ENCODE data around the gene COL4A4. TPM values are rescaled to one million over a fixed set of nuclear protein-coding genes. Genes with fewer than 3 reads are reported as not detected.

Gene COL4A4
- total and polyA plus RNA-seq, 2 donors = 0.90 to 2.3 TPM

DNA sequence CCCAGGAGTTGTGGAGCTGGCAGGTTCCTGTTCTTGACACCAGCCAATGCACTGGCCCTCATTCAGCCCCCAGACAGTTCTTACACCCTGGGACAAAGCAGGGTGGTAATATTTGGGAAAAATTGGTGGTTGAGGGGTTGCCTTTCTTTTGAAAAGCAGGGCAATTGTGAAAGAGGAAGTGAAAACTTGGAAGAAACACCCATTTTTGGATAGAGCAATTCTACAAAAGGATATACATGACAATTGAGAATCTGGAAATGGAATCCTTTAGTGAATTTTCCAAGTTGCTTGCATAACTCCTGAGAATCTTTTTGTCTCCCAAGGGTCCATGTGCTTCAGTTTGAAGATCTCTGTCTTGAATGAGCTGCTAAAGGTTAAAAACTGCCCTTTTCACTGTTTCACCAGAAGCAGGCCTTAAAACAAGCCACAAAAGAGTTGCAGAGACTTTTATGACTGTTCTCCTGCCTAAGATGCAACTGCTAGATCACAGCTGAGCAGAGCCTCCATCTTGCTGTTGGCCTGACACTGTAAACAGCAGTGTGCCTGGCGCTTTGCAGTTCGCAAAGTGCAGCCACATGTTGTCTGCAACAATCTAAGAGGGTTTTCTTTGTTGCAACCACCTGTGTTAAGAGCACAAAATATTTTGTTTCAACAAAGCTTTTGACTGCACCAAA lies 11.8 kb downstream of the COL4A4 start:
- WGBS = 84% methylated on average over 2 of the region's 2 CpGs
- no peak overlapping the region for H3K4me3 ChIP-seq (ENCODE audit: low read depth, low read length)
- H3K27ac ChIP-seq (ENCODE audit: low read depth) = no peak overlapping the region
- no peak for DNase-seq (ENCODE audit: extremely low spot score)
- no peaks in the 10 kb centered on the region for H3K36me3 ChIP-seq (ENCODE audit: insufficient read depth)
- H3K4me1 ChIP-seq (ENCODE audit: insufficient read depth) = no peaks in the 10 kb centered on the region

DNA sequence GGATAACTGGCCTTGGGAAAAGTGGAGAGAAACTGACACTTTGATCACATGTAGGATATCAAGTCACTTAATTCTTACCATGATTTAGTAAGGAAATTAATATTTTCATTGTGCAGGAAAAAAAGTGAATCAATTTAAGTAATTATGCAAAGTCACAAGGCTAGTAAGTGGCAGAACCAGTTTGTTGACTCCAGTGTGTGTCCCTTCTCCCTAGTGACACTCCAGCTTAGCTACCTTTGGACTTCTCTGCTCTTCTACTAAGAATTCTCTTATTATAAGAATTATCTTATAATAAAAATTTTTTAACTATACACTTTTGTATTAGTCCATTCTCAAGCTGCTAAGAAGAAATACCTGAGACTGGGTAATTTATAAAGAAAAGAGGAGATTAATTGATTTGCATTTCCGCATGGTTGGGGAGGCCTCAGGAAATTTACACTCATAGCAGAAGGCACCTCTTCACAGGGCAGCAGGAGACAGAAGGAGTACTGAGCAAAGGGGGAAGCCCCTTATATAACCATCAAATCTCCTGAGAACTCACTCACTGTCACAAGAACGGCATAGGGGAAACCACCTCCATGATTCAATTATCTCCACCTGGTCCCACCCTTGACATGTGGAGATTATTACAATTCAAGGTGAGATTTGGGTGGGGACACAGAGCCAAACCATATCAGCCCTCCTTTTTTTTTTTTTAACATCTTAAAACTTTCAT lies 13.6 kb downstream of the COL4A4 start:
- Histone ChIP-seq H3K36me3 (ENCODE audit: insufficient read depth) (no peaks in the 10 kb centered on the region), H3K27ac (ENCODE audit: low read depth) (no peak overlapping the region), H3K4me1 (ENCODE audit: insufficient read depth) (no peaks in the 10 kb centered on the region), H3K4me3 (ENCODE audit: low read depth, low read length) (no peak overlapping the region)
- 94% methylated on average over 2 of the region's 2 CpGs for WGBS
- no peak for DNase-seq (ENCODE audit: extremely low spot score)

DNA sequence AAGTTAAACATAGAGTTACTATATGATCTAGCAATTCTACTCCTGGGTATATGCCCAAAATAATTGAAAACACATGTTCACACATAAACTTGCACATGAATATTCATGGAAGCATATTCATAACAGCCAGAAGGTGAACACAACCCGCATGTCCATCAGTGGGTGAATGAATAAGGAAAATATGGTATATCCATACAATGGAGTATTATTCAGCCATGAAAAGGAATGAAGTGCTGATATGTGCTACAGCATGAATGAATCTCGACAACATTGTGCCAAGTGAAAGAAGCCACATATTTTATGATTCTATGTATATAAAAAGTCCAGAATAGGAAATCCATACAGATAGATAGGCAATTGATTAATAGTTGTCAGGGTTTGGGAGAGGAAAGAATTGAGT lies 15.9 kb downstream of the COL4A4 start:
- no peaks in the 10 kb centered on the region for H3K4me1 ChIP-seq (ENCODE audit: insufficient read depth)
- H3K27ac ChIP-seq (ENCODE audit: low read depth) = no peak overlapping the region
- no peak overlapping the region for H3K4me3 ChIP-seq (ENCODE audit: low read depth, low read length)
- DNase-seq (ENCODE audit: extremely low spot score) = no peak
- 78% methylated on average over 2 of the region's 2 CpGs for WGBS
- no peaks in the 10 kb centered on the region for H3K36me3 ChIP-seq (ENCODE audit: insufficient read depth)

DNA sequence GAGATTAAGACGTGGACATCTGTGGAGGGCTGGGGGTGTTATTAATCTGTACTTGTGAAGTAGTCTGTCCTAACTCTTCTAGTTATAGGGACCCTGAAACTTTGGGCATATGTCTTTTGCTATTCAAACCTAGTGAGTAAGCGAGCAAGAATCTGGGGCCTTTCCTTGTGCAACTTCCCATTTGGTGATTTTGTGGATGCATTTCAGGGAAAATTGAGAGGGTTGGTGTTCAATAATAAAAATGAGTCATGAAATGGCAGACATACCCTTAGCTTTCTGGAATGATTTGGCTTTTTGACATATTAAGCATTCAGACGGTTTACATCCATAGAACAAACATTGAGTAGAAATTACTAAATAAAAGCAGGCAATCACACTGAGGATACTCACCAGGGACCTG lies 17.0 kb downstream of the COL4A4 start:
- 80% methylated on average over 3 of the region's 3 CpGs for WGBS
- H3K27ac ChIP-seq (ENCODE audit: low read depth) = no peak overlapping the region
- H3K36me3 ChIP-seq (ENCODE audit: insufficient read depth) = no peaks in the 10 kb centered on the region
- DNase-seq (ENCODE audit: extremely low spot score) = no peak
- H3K4me1 ChIP-seq (ENCODE audit: insufficient read depth) = no peaks in the 10 kb centered on the region
- no peak overlapping the region for H3K4me3 ChIP-seq (ENCODE audit: low read depth, low read length)

DNA sequence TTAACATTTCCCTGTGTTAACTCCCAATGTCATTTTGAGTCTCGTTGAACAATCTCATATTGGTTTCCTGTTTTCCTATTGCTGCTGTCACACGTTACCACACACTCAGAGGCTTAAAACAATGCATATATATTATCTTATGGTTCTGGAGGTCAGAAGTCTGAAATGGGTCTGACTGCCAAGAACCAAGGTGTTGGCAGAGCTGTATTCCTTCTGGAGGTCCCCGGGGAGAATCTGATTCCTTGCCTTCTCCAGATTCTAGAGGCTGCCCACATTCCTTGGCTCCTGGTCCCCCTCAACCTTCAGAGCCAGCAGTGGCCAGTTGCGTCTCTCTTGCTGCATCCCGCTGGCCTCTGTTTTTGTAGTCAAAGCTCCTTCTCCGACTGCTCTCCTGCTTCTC lies 17.5 kb downstream of the COL4A4 start:
- WGBS = 79% methylated on average over 6 of the region's 6 CpGs
- H3K4me3 ChIP-seq (ENCODE audit: low read depth, low read length) = no peak overlapping the region

DNA sequence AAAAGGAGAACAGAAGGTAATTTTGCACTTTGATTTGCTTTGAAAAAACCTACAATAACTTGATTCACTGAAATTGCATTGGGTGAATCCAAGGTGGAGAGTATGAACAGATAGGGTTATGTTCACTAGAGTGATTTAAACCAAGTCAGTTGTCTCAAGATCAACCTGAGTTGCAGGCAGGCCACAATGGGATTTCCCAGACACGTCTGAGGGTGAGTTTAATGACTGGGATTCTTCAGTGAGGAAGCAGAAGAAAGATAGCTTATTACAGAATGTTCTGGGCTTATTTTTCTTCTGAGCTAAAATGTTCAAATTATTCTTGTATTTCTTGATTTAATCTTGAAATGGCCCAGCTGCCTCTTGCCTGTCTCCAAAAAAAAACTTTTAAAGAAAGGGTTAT lies 20.1 kb downstream of the COL4A4 start:
- peak; percentile 25 for DNase-seq (ENCODE audit: extremely low spot score)
- no peak overlapping the region for H3K4me3 ChIP-seq (ENCODE audit: low read depth, low read length)
- no peak overlapping the region for H3K27ac ChIP-seq (ENCODE audit: low read depth)
- WGBS = 17% methylated on average over 1 of the region's 1 CpG
- H3K36me3 ChIP-seq (ENCODE audit: insufficient read depth) = no peaks in the 10 kb centered on the region
- H3K4me1 ChIP-seq (ENCODE audit: insufficient read depth) = no peaks in the 10 kb centered on the region

More for the DNA sequence above, 17.5 kb downstream of the COL4A4 start:
- no peaks in the 10 kb centered on the region for H3K36me3 ChIP-seq (ENCODE audit: insufficient read depth)
- no peak for DNase-seq (ENCODE audit: extremely low spot score)
- no peaks in the 10 kb centered on the region for H3K4me1 ChIP-seq (ENCODE audit: insufficient read depth)
- no peak overlapping the region for H3K27ac ChIP-seq (ENCODE audit: low read depth)

DNA sequence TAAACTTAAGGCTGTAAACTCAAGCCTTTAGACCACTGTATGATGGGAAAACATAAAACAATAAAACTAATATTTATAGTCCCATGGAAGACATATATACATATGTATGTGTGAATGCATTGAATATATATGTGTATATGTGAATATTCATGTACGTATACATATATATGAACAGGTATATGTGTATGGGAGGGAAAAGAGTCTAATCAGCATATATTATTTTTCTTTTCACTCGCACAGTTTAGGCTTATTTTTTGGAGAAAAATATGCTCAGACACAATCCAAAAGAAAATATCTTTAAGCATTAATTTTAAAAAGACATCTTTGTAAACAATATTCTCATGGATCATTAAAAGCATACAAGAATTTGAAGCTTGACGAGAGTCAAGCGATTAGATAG lies 22.7 kb downstream of the COL4A4 start:
- 80% methylated on average over 4 of the region's 4 CpGs for WGBS
- DNase-seq (ENCODE audit: extremely low spot score) = no peak
- Histone ChIP-seq H3K36me3 (ENCODE audit: insufficient read depth) (no peaks in the 10 kb centered on the region), H3K4me1 (ENCODE audit: insufficient read depth) (no peaks in the 10 kb centered on the region), H3K27ac (ENCODE audit: low read depth) (no peak overlapping the region), H3K4me3 (ENCODE audit: low read depth, low read length) (no peak overlapping the region)

DNA sequence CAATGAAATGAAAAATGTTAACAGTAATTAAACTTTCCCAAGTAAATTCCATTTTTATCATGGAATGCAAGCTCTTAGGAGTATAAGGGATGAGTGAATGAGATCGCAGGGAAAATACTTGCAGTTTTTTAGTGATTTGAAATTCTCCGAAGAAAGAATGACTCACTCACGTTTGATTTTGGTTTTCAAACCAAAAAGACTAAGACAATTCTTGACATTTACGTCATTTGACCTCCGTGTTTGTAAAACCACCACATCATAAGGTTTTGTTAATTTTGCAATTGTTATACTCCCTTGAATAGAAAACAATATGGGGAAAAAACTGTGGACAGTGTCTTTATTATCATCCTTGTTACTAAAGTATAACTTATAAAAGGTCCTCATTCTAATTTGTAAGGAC lies 29.4 kb downstream of the COL4A4 start:
- H3K27ac ChIP-seq (ENCODE audit: low read depth) = no peak overlapping the region
- no peaks in the 10 kb centered on the region for H3K4me1 ChIP-seq (ENCODE audit: insufficient read depth)
- no peak overlapping the region for H3K4me3 ChIP-seq (ENCODE audit: low read depth, low read length)
- DNase-seq (ENCODE audit: extremely low spot score) = no peak
- 79% methylated on average over 5 of the region's 5 CpGs for WGBS
- H3K36me3 ChIP-seq (ENCODE audit: insufficient read depth) = no peaks in the 10 kb centered on the region

DNA sequence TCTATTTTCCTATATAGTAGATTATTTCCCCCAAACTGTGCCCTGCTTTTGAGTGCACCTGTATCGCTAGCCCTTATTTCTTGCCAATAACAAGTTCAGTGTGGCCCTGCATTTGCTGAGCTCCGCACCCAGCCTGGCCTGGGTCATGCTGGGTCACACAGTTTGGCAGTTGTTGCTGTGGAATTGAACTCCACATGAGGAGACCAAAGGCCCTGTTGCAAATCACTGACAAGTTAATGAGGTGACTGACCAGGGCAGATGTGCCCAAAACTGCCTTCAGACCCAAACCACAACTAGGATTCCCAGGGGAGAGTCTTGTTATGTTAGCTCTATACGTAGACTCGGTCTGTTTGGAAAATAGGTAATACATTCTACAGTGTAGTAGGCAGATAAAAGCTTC lies 31.0 kb downstream of the COL4A4 start:
- 67% methylated on average over 4 of the region's 4 CpGs for WGBS
- no peak for DNase-seq (ENCODE audit: extremely low spot score)
- H3K4me1 ChIP-seq (ENCODE audit: insufficient read depth) = no peaks in the 10 kb centered on the region
- H3K4me3 ChIP-seq (ENCODE audit: low read depth, low read length) = no peak overlapping the region
- no peak overlapping the region for H3K27ac ChIP-seq (ENCODE audit: low read depth)
- no peaks in the 10 kb centered on the region for H3K36me3 ChIP-seq (ENCODE audit: insufficient read depth)

DNA sequence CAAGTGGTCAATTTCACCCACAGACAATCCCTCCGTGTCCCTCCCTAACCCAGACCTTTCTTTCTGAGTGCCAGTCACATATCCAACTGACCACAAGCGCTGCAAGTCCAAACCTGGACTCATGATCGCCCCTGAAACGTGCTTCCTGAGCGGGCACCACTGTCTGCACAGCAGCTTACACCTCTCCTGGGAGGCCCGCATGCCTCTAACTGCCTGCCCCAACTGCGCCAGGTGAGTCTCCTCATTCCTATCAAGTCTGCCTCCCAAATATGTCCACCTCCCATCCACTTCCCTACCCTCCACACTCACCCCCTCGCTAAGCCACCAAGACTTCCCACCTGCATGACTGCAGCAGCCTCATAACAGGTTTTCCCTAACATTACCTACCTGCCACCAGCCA lies 33.4 kb downstream of the COL4A4 start:
- Histone ChIP-seq H3K36me3 (ENCODE audit: insufficient read depth) (no peaks in the 10 kb centered on the region), H3K27ac (ENCODE audit: low read depth) (no peak overlapping the region), H3K4me1 (ENCODE audit: insufficient read depth) (no peaks in the 10 kb centered on the region), H3K4me3 (ENCODE audit: low read depth, low read length) (no peak overlapping the region)
- DNase-seq (ENCODE audit: extremely low spot score) = no peak
- 88% methylated on average over 8 of the region's 8 CpGs for WGBS

DNA sequence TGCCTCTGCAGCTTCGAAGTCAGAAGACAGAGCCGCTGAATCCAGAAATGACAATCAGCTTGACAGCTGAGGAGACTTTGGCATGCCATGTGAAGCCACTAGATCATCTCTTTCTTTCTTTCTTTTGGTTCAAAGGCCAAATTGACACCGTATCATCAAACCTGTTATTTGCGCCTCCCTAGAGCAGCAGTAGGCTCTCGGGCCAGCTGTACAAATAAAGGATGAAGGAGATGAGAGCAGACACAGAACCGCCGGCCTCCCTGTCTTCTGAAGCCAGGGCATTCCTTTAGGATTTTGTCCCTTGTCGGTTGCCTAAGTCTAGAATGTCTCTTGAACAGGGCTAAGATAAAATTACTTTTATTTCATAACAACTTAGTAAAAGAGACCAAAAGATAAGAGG lies 36.8 kb downstream of the COL4A4 start:
- no peak overlapping the region for H3K27ac ChIP-seq (ENCODE audit: low read depth)
- no peak for DNase-seq (ENCODE audit: extremely low spot score)
- H3K4me1 ChIP-seq (ENCODE audit: insufficient read depth) = no peaks in the 10 kb centered on the region
- H3K36me3 ChIP-seq (ENCODE audit: insufficient read depth) = no peaks in the 10 kb centered on the region
- WGBS = 34% methylated on average over 8 of the region's 8 CpGs
- H3K4me3 ChIP-seq (ENCODE audit: low read depth, low read length) = no peak overlapping the region

DNA sequence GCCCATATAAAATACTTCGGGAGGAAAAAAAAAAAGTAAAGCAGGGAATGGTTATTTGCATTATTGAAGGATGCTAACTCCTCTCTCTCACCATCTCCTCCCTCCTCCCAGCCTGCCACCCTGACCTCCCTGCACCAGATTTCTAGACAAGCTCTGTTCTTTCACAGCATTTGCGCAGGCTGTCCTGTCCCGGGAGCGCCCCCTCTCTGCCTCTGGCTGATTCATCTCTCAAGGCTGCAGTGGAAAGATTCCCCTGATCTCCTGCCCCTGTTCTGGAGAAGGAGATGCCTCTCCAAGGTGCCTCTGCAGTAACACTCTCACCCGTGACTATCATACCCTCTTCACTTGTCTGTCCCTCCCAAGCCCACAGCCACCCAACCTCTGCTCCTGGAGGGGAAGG lies 38.5 kb downstream of the COL4A4 start:
- Histone ChIP-seq H3K4me3 (ENCODE audit: low read depth, low read length) (no peak overlapping the region), H3K27ac (ENCODE audit: low read depth) (no peak overlapping the region), H3K36me3 (ENCODE audit: insufficient read depth) (no peaks in the 10 kb centered on the region), H3K4me1 (ENCODE audit: insufficient read depth) (no peaks in the 10 kb centered on the region)
- 66% methylated on average over 5 of the region's 5 CpGs for WGBS
- DNase-seq (ENCODE audit: extremely low spot score) = no peak

DNA sequence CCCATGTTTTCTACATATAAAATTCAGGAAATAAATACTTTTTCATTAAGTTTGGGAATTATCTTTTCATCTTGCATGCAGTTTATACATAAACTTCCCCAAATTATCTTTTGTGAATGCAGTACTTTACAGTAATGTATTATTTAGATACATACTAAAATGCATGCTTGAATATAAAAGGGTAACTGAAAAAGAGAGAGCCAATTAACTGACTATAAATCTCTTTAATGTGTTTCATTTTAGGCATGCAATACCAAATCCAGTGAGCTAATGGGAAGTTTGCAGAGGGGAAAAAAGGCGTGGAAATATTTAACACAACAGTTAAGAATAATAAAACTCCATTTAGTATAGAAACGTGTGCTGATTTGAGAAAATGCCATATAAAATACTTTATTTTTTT lies 39.2 kb downstream of the COL4A4 start:
- WGBS = 63% methylated on average over 2 of the region's 2 CpGs
- H3K4me3 ChIP-seq (ENCODE audit: low read depth, low read length) = no peak overlapping the region

DNA sequence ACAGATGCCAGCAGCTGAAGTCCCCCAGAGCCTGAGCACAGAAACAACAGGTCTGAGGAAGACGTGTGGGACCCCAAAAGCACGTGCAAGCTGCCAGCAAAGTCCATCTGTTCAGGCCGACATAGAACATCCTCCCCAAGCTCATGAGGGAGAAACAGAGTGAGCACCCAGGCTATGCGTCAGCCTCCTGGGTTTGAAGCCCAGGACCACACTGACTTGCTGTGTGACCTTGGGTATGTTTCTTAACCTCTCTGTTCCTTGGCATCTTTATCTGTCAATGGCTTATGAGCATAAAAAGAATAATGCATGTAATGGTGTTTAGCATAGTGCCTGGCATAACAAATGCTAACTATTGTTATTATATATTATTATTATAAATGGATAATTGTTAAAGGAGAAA lies 40.3 kb downstream of the COL4A4 start:
- no peak overlapping the region for H3K27ac ChIP-seq (ENCODE audit: low read depth)
- H3K4me3 ChIP-seq (ENCODE audit: low read depth, low read length) = no peak overlapping the region
- no peak for DNase-seq (ENCODE audit: extremely low spot score)
- H3K4me1 ChIP-seq (ENCODE audit: insufficient read depth) = no peaks in the 10 kb centered on the region
- H3K36me3 ChIP-seq (ENCODE audit: insufficient read depth) = no peaks in the 10 kb centered on the region
- WGBS = 73% methylated on average over 4 of the region's 4 CpGs

More for the DNA sequence above, 39.2 kb downstream of the COL4A4 start:
- no peaks in the 10 kb centered on the region for H3K36me3 ChIP-seq (ENCODE audit: insufficient read depth)
- H3K27ac ChIP-seq (ENCODE audit: low read depth) = no peak overlapping the region
- H3K4me1 ChIP-seq (ENCODE audit: insufficient read depth) = no peaks in the 10 kb centered on the region
- no peak for DNase-seq (ENCODE audit: extremely low spot score)
